GM18909 (cell line): ENCODE measurements around the gene CNKSR1.
A peak's percentile ranks its signal among the peaks of the same experiment; 100 is the strongest.
"Not testable (repeated sequence)": the region's sequence is repeated elsewhere in the genome, so short reads cannot be mapped to it uniquely, and the experiment has no call there.

Experiments used
- ATAC-seq: cut with Tn5 transposase; IDR thresholded peaks from one replicate; pipeline ENCODE4 v1.9.1; 2021; ENCODE audit warnings: mild to moderate bottlenecking; ENCODE audit not compliant: unreplicated experiment, poor library complexity

Gene CNKSR1

GRCh38 chr1:26218906-26219494, 41.7 kb downstream of the CNKSR1 start:
- no peak for ATAC-seq

- ATAC-seq: no peak
Observed at GRCh38 chr1:26220199-26220912, 43.1 kb downstream of the CNKSR1 start.

- ATAC-seq: no peak
Observed at GRCh38 chr1:26221094-26221493, 43.8 kb downstream of the CNKSR1 start.

- ATAC-seq: no peak
Observed at GRCh38 chr1:26224606-26225005, 47.3 kb downstream of the CNKSR1 start.

GRCh38 chr1:26225033-26225831, 47.9 kb downstream of the CNKSR1 start:
- no peak for ATAC-seq

GRCh38 chr1:26230682-26231081, 53.4 kb downstream of the CNKSR1 start:
- ATAC-seq: not testable (repeated sequence)

GRCh38 chr1:26233903-26234643, 56.8 kb downstream of the CNKSR1 start, which contains the start of gene CEP85:
Gene CEP85, plus strand, starts transcription at chr1:26234200. Its CDS starts 5,584 bp downstream, at chr1:26239784.
- ATAC-seq: peak; percentile 91

GRCh38 chr1:26234644-26235370, 57.5 kb downstream of the CNKSR1 start:
- ATAC-seq: no peak

- ATAC-seq: no peak
Observed at GRCh38 chr1:26237230-26237966, 60.1 kb downstream of the CNKSR1 start.
